Pancreas (tissue), 10 donors: Measurements from ENCODE around the gene ZMYND8. TPM values are rescaled to one million over a fixed set of nuclear protein-coding genes. Genes with fewer than 3 reads are reported as not detected.

ENCODE experiments used
- ATAC-seq, 4 donors: fragments of 200-7000 bp; cut with Tn5 transposase; one replicate each; pipeline versions ENCODE4 v1.8.0 to v1.9.1; 2020; ENCODE audit warnings: mild to moderate bottlenecking in 4 of 4, moderate library complexity in 4 of 4
- DNase-seq, 6 donors: peaks; one replicate each; pipeline ENCODE4 v3.0.0-alpha.2; 2020
- FAIRE-seq: peaks from 2 replicates; lab custom pipeline; 2012; peaks lifted over from hg19 to GRCh38; lab: Jason Lieb, UNC
- H3K27ac ChIP-seq, 4 donors: fragments of 200-600 bp; sonication (generic); 1 replicate in 3 of 4; 2 replicates in 1 of 4; pipeline versions ENCODE4 v1.5.0 to v1.8.0; 2020
- H3K27me3 ChIP-seq, 4 donors: fragments of 200-600 bp; one replicate each; pipeline ENCODE4 v1.8.0; 2021
- H3K36me3 ChIP-seq, 3 donors: fragments of 200-600 bp; sonication (generic) in 1 of 3; one replicate each; pipeline versions ENCODE4 v1.5.0 to v1.8.0; 2020 to 2021
- H3K4me1 ChIP-seq, 3 donors: fragments of 200-600 bp; one replicate each; pipeline ENCODE4 v1.8.0; 2021
- H3K4me3 ChIP-seq, 4 donors: fragments of 200-600 bp; sonication (generic) in 2 of 4; one replicate each; pipeline versions ENCODE4 v1.5.0 to v1.8.0; 2020 to 2021
- H3K9me3 ChIP-seq, 4 donors: fragments of 200-600 bp; one replicate each; pipeline ENCODE4 v1.8.0; 2021
- WGBS, 2 donors: extraction: QIAGEN DNeasy Blood & Tissue Kit; methylation state at CpG; one replicate each; pipeline ENCODE4 v1.1.7; 2013; 5-methylcytosine and 5-hydroxymethylcytosine counted together
- intact Hi-C, 3 donors: fragments of 100-400 bp; cut with DNase I; formaldehyde crosslinking; loops; one replicate each; pipeline versions ENCODE4 v1.11.1 to v1.14.2; 2022
- polyA plus RNA-seq, 2 donors: library from polyadenylated mRNA; stranded (reverse); fragments of 200-250 nt; gene quantifications; one replicate each; pipeline ENCODE4 v1.2.3, GENCODE V29; 2013
- total RNA-seq, 6 donors: library from RNA; stranded (reverse); fragmentation: NEBNext Ultra II Directional in 4 of 6; extraction: Animal tissue kit (Norgen Biotek cat#: 25700) in 4 of 6; gene quantifications; one replicate each; pipeline versions ENCODE4 v1.2.1 to v1.2.4, GENCODE V29; 2021 to 2023
- TF ChIP-seq, protein P1 (sequence below), 4 donors: fragments of 200-600 bp; sonication (generic) in 3 of 4; IDR thresholded peaks; one replicate each; pipeline versions ENCODE4 v1.5.0 to v1.8.0; 2021; ENCODE audit warnings: antibody characterized with exemption in 4 of 4
- donor health status: healthy with polysubstance abuse.
- donor health status: DM: no; HTN: no; CAD: no; lungs with moderate emphysema.
- donor health status: DM: no; HTN: no; CAD: no.
- donor health status: control.
- donor health status: control.
- donor health status: Bipolar disorder and iron deficiency.
- donor health status: DM: yes; HTN: yes; CAD: no.
- donor health status: DM: no; HTN: no; CAD: no.
- donor health status: DM: no; HTN: no; CAD: no.
- donor health status: DM: yes; HTN: yes; CAD: no.

ZMYND8 gene
- total and polyA plus RNA-seq, 8 donors = 10.8 to 25.6 (median 17.2) TPM

DNA sequence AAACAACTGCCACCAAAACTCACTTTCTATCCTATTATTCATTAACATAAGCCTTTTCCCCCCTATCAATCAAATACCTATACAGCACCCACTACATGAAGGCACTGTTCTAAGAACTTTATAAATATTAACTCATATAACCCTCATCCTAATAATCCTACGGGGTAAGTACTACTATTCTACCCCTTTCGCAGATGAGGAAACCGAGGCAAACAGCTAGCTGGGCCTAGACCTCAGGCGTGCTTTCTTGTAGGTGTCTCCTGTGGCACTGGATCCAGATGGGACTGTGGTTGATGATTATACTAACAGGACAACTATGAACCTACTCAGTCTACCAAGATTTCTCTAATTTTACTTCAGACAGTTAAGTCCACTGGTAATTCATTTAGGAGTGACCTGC, 131.6 kb downstream of the ZMYND8 start:
- Histone ChIP-seq H3K27ac (no peak overlapping the region), H3K36me3 (peaks cover 0 to 64% (median 6%) of the 10 kb centered on the region in 3 donors), H3K4me1 (no peaks in the 10 kb centered on the region), H3K4me3 (no peak overlapping the region), H3K27me3 (no peaks in the 10 kb centered on the region), H3K9me3 (no peaks in the 10 kb centered on the region)
- ATAC-seq = no peak
- TF ChIP-seq, protein P1, sequence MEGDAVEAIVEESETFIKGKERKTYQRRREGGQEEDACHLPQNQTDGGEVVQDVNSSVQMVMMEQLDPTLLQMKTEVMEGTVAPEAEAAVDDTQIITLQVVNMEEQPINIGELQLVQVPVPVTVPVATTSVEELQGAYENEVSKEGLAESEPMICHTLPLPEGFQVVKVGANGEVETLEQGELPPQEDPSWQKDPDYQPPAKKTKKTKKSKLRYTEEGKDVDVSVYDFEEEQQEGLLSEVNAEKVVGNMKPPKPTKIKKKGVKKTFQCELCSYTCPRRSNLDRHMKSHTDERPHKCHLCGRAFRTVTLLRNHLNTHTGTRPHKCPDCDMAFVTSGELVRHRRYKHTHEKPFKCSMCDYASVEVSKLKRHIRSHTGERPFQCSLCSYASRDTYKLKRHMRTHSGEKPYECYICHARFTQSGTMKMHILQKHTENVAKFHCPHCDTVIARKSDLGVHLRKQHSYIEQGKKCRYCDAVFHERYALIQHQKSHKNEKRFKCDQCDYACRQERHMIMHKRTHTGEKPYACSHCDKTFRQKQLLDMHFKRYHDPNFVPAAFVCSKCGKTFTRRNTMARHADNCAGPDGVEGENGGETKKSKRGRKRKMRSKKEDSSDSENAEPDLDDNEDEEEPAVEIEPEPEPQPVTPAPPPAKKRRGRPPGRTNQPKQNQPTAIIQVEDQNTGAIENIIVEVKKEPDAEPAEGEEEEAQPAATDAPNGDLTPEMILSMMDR (IDR thresholded peaks at IDR 0.05) = no peak
- intact Hi-C loops = no loop called here
- WGBS, 2 donors = 87% methylated on average over 4 of the region's 4 CpGs
- DNase-seq = no peak
- no peak for FAIRE-seq

- H3K27me3 ChIP-seq = no peaks in the 10 kb centered on the region
- no peak for DNase-seq
- WGBS, 2 donors = 89 to 91% methylated on average over 11 of the region's 11 CpGs
- ATAC-seq = no peak
- no peaks in the 10 kb centered on the region for H3K4me1 ChIP-seq
- H3K9me3 ChIP-seq = no peaks in the 10 kb centered on the region
- no peak overlapping the region for H3K4me3 ChIP-seq
- no peak for FAIRE-seq
- TF ChIP-seq, protein P1 (IDR thresholded peaks at IDR 0.05) = no peak
- peaks cover 0 to 59% (median 6%) of the 10 kb centered on the region in 3 donors for H3K36me3 ChIP-seq
- intact Hi-C loops = no loop called here
- no peak overlapping the region for H3K27ac ChIP-seq
Measured at GRCh38 chr20:47224300-47224791, 132.2 kb downstream of the ZMYND8 start.

DNA sequence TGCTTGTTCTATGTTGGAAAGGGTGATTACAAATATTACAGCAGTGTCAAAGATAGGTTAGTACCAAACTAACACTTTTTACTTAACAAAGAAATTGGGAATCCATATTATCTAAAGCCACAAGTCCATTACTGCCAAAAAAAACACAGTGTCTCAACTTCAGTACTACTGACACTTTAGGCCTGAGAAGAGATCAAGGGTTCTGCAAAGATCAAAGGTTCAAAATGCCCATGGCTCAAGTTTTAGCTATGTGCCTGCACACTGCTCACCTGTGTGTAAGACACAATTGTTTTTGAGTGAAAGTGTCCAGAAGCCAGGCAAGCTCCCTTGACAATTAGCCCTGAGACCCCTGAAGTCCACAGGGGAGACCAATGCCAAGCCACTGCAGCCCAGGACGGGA, 132.6 kb downstream of the ZMYND8 start:
- FAIRE-seq (no peak), DNase-seq (no peak), ATAC-seq (no peak)
- WGBS, 2 donors = 90 to 100% methylated on average over 1 of the region's 1 CpG
- Histone ChIP-seq H3K4me1 (no peaks in the 10 kb centered on the region), H3K4me3 (no peak overlapping the region), H3K27me3 (no peaks in the 10 kb centered on the region), H3K9me3 (no peaks in the 10 kb centered on the region), H3K27ac (no peak overlapping the region), H3K36me3 (peaks cover 0 to 56% (median 6%) of the 10 kb centered on the region in 3 donors)
- intact Hi-C loops = no loop called here
- TF ChIP-seq, protein P1 (IDR thresholded peaks at IDR 0.05) = no peak

DNA sequence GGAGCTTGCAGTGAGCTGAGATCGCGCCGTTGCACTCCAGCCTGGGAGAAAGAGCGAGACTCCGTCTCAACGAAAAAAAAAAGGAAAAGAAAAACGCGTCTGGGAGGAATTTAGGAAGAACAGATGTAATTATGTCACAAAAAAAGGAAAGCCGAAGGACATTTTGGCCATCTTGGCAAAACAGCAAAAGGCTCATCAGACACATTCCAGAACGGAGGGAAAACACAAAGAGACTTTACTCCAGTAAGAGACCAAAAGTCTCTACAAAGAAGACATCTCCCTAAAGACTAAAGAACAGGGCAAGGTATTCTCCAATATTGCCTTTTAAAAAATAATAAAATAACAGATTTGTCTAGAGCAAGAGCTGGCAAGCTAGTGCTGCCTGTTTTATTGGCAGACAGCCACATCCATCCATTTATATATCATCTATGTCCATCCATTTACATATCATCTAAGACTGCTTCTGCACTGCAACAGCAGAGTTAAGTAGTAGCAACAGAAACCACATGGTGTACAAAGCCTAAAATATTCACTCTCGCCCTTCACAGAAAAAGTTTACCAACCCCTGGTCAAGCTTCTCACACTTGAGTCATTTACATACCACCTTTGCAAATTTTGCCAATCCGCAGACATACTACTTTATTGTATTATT, 133.9 kb downstream of the ZMYND8 start:
- Histone ChIP-seq H3K36me3 (peaks cover 0 to 49% (median 6%) of the 10 kb centered on the region in 3 donors), H3K27me3 (no peaks in the 10 kb centered on the region), H3K4me1 (no peaks in the 10 kb centered on the region), H3K27ac (no peak overlapping the region), H3K9me3 (no peaks in the 10 kb centered on the region), H3K4me3 (no peak overlapping the region)
- WGBS, 2 donors = 94% methylated on average over 12 of the region's 12 CpGs
- no peak for FAIRE-seq
- intact Hi-C loops = no loop called here
- no peak for ATAC-seq
- no peak for DNase-seq
- TF ChIP-seq, protein P1 (IDR thresholded peaks at IDR 0.05) = no peak

- FAIRE-seq (no peak), DNase-seq (no peak), ATAC-seq (no peak)
- H3K27ac ChIP-seq = no peak overlapping the region
- no peaks in the 10 kb centered on the region for H3K9me3 ChIP-seq
- H3K27me3 ChIP-seq = no peaks in the 10 kb centered on the region
- no peak overlapping the region for H3K4me3 ChIP-seq
- H3K36me3 ChIP-seq = peaks cover 0 to 37% (median 6%) of the 10 kb centered on the region in 3 donors
- H3K4me1 ChIP-seq = no peaks in the 10 kb centered on the region
- TF ChIP-seq, protein P1 (IDR thresholded peaks at IDR 0.05) = no peak
- 92% methylated on average over 16 of the region's 16 CpGs for WGBS, 2 donors
- intact Hi-C loops = no loop called here
Measured at GRCh38 chr20:47221036-47221625, 135.4 kb downstream of the ZMYND8 start.
